Endothelial cell of umbilical vein (primary cell): ENCODE measurements around the gene STAG1. TPM values are rescaled to one million over a fixed set of nuclear protein-coding genes. Genes with fewer than 3 reads are reported as not detected.

Experiments
- BruUV-seq: library from RNA; stranded (reverse); fragments of 400-500 nt; replicated peaks from 2 replicates; lab custom pipeline; 2021; lab: Mats Ljungman, UMichigan
- CTCF ChIA-PET: fragments of 300-600, 350-600 bp; sonication (Branson Sonifier 250); formaldehyde crosslinking; loops from one replicate; lab custom pipeline; 2021; ENCODE audit warnings: antibody characterized with exemption, inconsistent platforms; lab: Charles Lee
- POLR2A ChIA-PET: fragments of 300-600, 350-600 bp; sonication (Branson Sonifier 250); formaldehyde crosslinking; loops from one replicate; lab custom pipeline; 2021; ENCODE audit warnings: antibody characterized with exemption, inconsistent platforms; lab: Charles Lee
- DNase-seq: peaks from one replicate; pipeline ENCODE4 v3.0.0-alpha.2; 2011; ENCODE audit warnings: low read depth, low spot score
- FAIRE-seq: peaks from 2 replicates; lab custom pipeline; 2011; peaks lifted over from hg19 to GRCh38; lab: Jason Lieb, UNC
- H2AFZ ChIP-seq: 2 replicates; pipeline ENCODE4 v1.6.0; 2012; ENCODE audit warnings: low read depth, low read length, control low read depth, inconsistent platforms
- H3K27ac ChIP-seq: 2 replicates; pipeline ENCODE4 v1.5.1; 2011; ENCODE audit warnings: low read depth, mild to moderate bottlenecking, control low read depth, low read length, moderate library complexity; ENCODE audit not compliant: insufficient read depth
- H3K27me3 ChIP-seq, 2 experiments: 2 replicates each; pipeline versions ENCODE4 v1.6.0 to v1.6.1; 2011; ENCODE audit warnings: low read length in 2 of 2, mixed read lengths in 1 of 2; ENCODE audit not compliant: control insufficient read depth in 2 of 2, insufficient read depth in 2 of 2
- H3K36me3 ChIP-seq, 2 experiments: 2 replicates in 1 of 2; 3 replicates in 1 of 2; pipeline ENCODE4 v1.5.1; 2011; ENCODE audit warnings: low read length in 2 of 2, mild to moderate bottlenecking in 1 of 2, moderate library complexity in 1 of 2; ENCODE audit not compliant: control insufficient read depth in 2 of 2, insufficient read depth in 2 of 2; ENCODE audit errors: extremely low read depth in 1 of 2
- H3K4me1 ChIP-seq: 3 replicates; pipeline ENCODE4 v1.5.1; 2011; ENCODE audit warnings: mild to moderate bottlenecking, low read length; ENCODE audit not compliant: control insufficient read depth, insufficient read depth; ENCODE audit errors: extremely low read depth
- H3K4me2 ChIP-seq: 2 replicates; pipeline ENCODE4 v1.6.1; 2011; ENCODE audit warnings: low read length, control low read depth, mixed read lengths; ENCODE audit not compliant: insufficient read depth
- H3K4me3 ChIP-seq, 3 experiments: fragments of 200-600 bp in 1 of 3; sonication (generic), shearing (Covaris generic) in 1 of 3; replicated peaks in 1 of 3; 2 replicates each; pipeline ENCODE4 v1.5.1; 2011 to 2016; ENCODE audit warnings: control low read depth in 3 of 3, low read length in 3 of 3, mild to moderate bottlenecking in 2 of 3, inconsistent platforms in 1 of 3, low read depth in 1 of 3, moderate library complexity in 1 of 3; ENCODE audit not compliant: insufficient read depth in 1 of 3
- H3K79me2 ChIP-seq: 2 replicates; pipeline ENCODE4 v1.6.0; 2012; ENCODE audit warnings: low read length, inconsistent platforms; ENCODE audit not compliant: control insufficient read depth, insufficient read depth
- H3K9ac ChIP-seq: replicated peaks from 2 replicates; pipeline ENCODE3; 2011; ENCODE audit warnings: low read length, control low read depth; ENCODE audit not compliant: insufficient read depth; ENCODE audit errors: extremely low read depth
- H3K9me1 ChIP-seq: replicated peaks from 3 replicates; pipeline ENCODE4 v1.6.0; 2011; ENCODE audit warnings: mild to moderate bottlenecking, low read length; ENCODE audit not compliant: control insufficient read depth, insufficient read depth; ENCODE audit errors: extremely low read depth
- H3K9me3 ChIP-seq: replicated peaks from 2 replicates; pipeline ENCODE4 v1.5.1; 2012; ENCODE audit warnings: low read length, inconsistent platforms; ENCODE audit not compliant: control insufficient read depth, insufficient read depth
- H4K20me1 ChIP-seq: replicated peaks from 2 replicates; pipeline ENCODE3; 2011; ENCODE audit warnings: mild to moderate bottlenecking, low read length; ENCODE audit not compliant: control insufficient read depth, insufficient read depth; ENCODE audit errors: extremely low read depth
- CTCF ChIP-seq, 2 donors: IDR thresholded peaks; 1 replicate in 1 of 2; 2 replicates in 1 of 2; pipeline ENCODE4 v1.5.1; 2011; ENCODE audit warnings: low read length in 2 of 2, mild to moderate bottlenecking in 2 of 2, moderate library complexity in 2 of 2, control low read depth in 1 of 2, inconsistent platforms in 1 of 2, low read depth in 1 of 2; ENCODE audit not compliant: insufficient read depth in 1 of 2; ENCODE audit errors: extremely low read depth in 1 of 2
- EZH2 ChIP-seq: IDR thresholded peaks from 2 replicates; pipeline ENCODE4 v1.6.1; 2012; ENCODE audit warnings: borderline replicate concordance, low read depth, mild to moderate bottlenecking, moderate library complexity, low read length, inconsistent platforms; ENCODE audit not compliant: severe bottlenecking
- FOS ChIP-seq: IDR thresholded peaks from 2 replicates; pipeline ENCODE4 v1.6.1; 2011; ENCODE audit warnings: mild to moderate bottlenecking, low read length, moderate library complexity, borderline replicate concordance; ENCODE audit not compliant: insufficient read depth
- GATA2 ChIP-seq: IDR thresholded peaks from 2 replicates; pipeline ENCODE4 v1.7.0; 2011; ENCODE audit warnings: low read depth, mild to moderate bottlenecking, moderate library complexity, mixed read lengths, low read length; ENCODE audit not compliant: insufficient read length, insufficient read depth
- JUN ChIP-seq: IDR thresholded peaks from 2 replicates; pipeline ENCODE4 v1.6.1; 2011; ENCODE audit warnings: borderline replicate concordance, low read depth; ENCODE audit not compliant: insufficient read length, insufficient read depth
- MAX ChIP-seq: IDR thresholded peaks from 2 replicates; pipeline ENCODE4 v1.6.1; 2011; ENCODE audit not compliant: insufficient read depth, insufficient read length
- MYC ChIP-seq: IDR thresholded peaks from one replicate; pipeline ENCODE4 v1.6.1; 2011; ENCODE audit warnings: mild to moderate bottlenecking, low read depth, low read length
- POLR2A ChIP-seq: IDR thresholded peaks from 2 replicates; pipeline ENCODE4 v1.6.1; 2012; ENCODE audit warnings: low read depth, mild to moderate bottlenecking, control low read depth, low read length
- POLR2AphosphoS5 ChIP-seq: IDR thresholded peaks from 2 replicates; pipeline ENCODE4 v1.6.1; 2012; ENCODE audit warnings: low read depth, mild to moderate bottlenecking, control low read depth, low read length, moderate library complexity; ENCODE audit not compliant: insufficient read depth
- dilution Hi-C: fragments of 300-500 bp; cut with MboI; formaldehyde crosslinking; loops from one replicate; pipeline ENCODE4 v1.15.0; 2019; ENCODE audit warnings: low sequenced_read_pairs; ENCODE audit not compliant: extremely low pct_ligation_motif_present
- intact Hi-C: fragments of 100-400 bp; cut with micrococcal nuclease; formaldehyde crosslinking; loops from one replicate; pipeline ENCODE4 v1.10.0; 2022
- polyA plus RNA-seq, 4 experiments: library from polyadenylated mRNA; depleted of rRNA in 3 of 4; stranded (reverse) in 3 of 4; unstranded in 1 of 4; fragments of >200 nt; gene quantifications; 2 replicates each; pipeline versions ENCODE4 v1.2.1 to v1.2.3, GENCODE V29; 2011 to 2012; ENCODE audit warnings: missing spikeins in 1 of 4
- total RNA-seq: library from RNA; stranded (reverse); gene quantifications from 2 replicates; pipeline ENCODE4 v1.2.3, GENCODE V29; 2021

The STAG1 gene
- total and polyA plus RNA-seq, 2 donors (not counting 3 experiments of a cell fraction or from before 2014, with no cell fraction given), result 7.4 to 42.1 TPM

GRCh38 chr3:136735103-136735502 lies 17.1 kb downstream of the STAG1 start:
- no peak for TF ChIP-seq JUN
- TF ChIP-seq POLR2AphosphoS5, result no peak
- no peak for TF ChIP-seq MYC
- no peak for TF ChIP-seq FOS
- TF ChIP-seq MAX, result no peak
- no peak for TF ChIP-seq POLR2A
- no peak for TF ChIP-seq EZH2
- TF ChIP-seq CTCF (IDR thresholded peaks at IDR 0.05; ENCODE audit: extremely low read depth in 1 of 2, insufficient read depth in 1 of 2, low read depth in 1 of 2, low read length in 2 of 2), result no peak
- TF ChIP-seq GATA2, result no peak
- H3K9me3 ChIP-seq, result no peaks in the 10 kb centered on the region
- no peak overlapping the region for H3K9ac ChIP-seq
- H3K4me1 ChIP-seq, result peaks cover 12% of the 10 kb centered on the region
- no peaks in the 10 kb centered on the region for H3K36me3 ChIP-seq
- dilution Hi-C loops, result no loop called here
- peak overlapping the region; percentile 57 for H3K4me2 ChIP-seq
- H3K9me1 ChIP-seq, result no peaks in the 10 kb centered on the region
- peaks cover 92% of the 10 kb centered on the region for H3K79me2 ChIP-seq
- H3K4me3 ChIP-seq, result no peak overlapping the region
- ChIA-PET POLR2A (interaction anchor here (0.6 kb wide), 1 partner anchor 13 kb away, joined by 4 read pairs; no protein-coding TSS in a partner anchor), CTCF (interaction anchor here (1.5 to 2.0 kb wide), 2 partner anchors 189 to 279 kb away, joined by 5 to 8 read pairs; no protein-coding TSS in a partner anchor)
- no peak overlapping the region for H2AFZ ChIP-seq
- H3K27ac ChIP-seq, result peak overlapping the region; percentile 44
- intact Hi-C loops, result no loop called here
- DNase-seq (no peak), FAIRE-seq (peak; percentile 8)
- no peaks in the 10 kb centered on the region for H3K27me3 ChIP-seq
- no TSS peak for BruUV-seq
- H4K20me1 ChIP-seq, result no peaks in the 10 kb centered on the region
